ENCODE measurements around the gene IL1RN. TPM values are rescaled to one million over a fixed set of nuclear protein-coding genes. Genes with fewer than 3 reads are reported as not detected.

IL1RN gene
- total and polyA plus RNA-seq, 10 of the 15 experiments (the other 5 are each of a cell fraction or from before 2014, with no cell fraction given), result 0.04 TPM; not detected in 7

- TF ChIP-seq PRDM15 (CRISPR knock-in tag; IDR thresholded peaks at IDR 0.05) (no peak), E4F1 (IDR thresholded peaks at IDR 0.05; ENCODE audit: borderline replicate concordance, partially characterized antibody) (no peak), POLR2A (IDR thresholded peaks at IDR 0.05; ENCODE audit: low read depth, low read length) (no peak), CHD2 (IDR thresholded peaks at IDR 0.05; ENCODE audit: borderline replicate concordance, low read depth, low read length) (no peak), PBX3 (IDR thresholded peaks at IDR 0.05; ENCODE audit: insufficient replicate concordance, low read depth, low read length) (peak; percentile 70), EP300 (IDR thresholded peaks at IDR 0.05; ENCODE audit: borderline replicate concordance in 1 of 2, control insufficient read depth in 1 of 2, low read depth in 2 of 2, low read length in 2 of 2) (no peak), MXI1 (IDR thresholded peaks at IDR 0.05; ENCODE audit: low read depth, low read length) (no peak), JUNB (IDR thresholded peaks at IDR 0.05) (peak; percentile 45), IRF4 (IDR thresholded peaks at IDR 0.05; ENCODE audit: low read depth, low read length) (no peak), RAD21 (IDR thresholded peaks at IDR 0.05; ENCODE audit: insufficient read depth, low read depth, low read length) (no peak), SKIL (IDR thresholded peaks at IDR 0.05; ENCODE audit: low read depth, poor library complexity, severe bottlenecking) (no peak), RFX5 (IDR thresholded peaks at IDR 0.05; ENCODE audit: low read depth, low read length) (peak; percentile 74), YBX1 (IDR thresholded peaks at IDR 0.05) (no peak), EED (IDR thresholded peaks at IDR 0.05; ENCODE audit: low read depth) (peak; percentile 97), TBL1XR1 (IDR thresholded peaks at IDR 0.05; ENCODE audit: low read depth, low read length) (no peak), KDM1A (IDR thresholded peaks at IDR 0.05; ENCODE audit: borderline replicate concordance) (no peak), ZNF217 (IDR thresholded peaks at IDR 0.05) (no peak), NR2C1 (IDR thresholded peaks at IDR 0.05) (no peak)
Measured at GRCh38 chr2:113124181-113124961, 3.0 kb upstream of the IL1RN start (continued).

Data from GM12878 (cell line).